ENCODE results near the gene LDHAL6A. TPM values are rescaled to one million over a fixed set of nuclear protein-coding genes. Genes with fewer than 3 reads are reported as not detected.

LDHAL6A gene
- total and polyA plus RNA-seq, 7 donors: 0.04 TPM; not detected in 6

- Histone ChIP-seq H3K36me3 (peaks cover 0 to 15% (median 6%) of the 10 kb centered on the region in 4 donors), H3K4me3 (peak overlapping the region; percentile 82 to 95 (median 90)), H3K27ac (peak overlapping the region; percentile 88 to 95 (median 92)), H3K9me3 (no peaks in the 10 kb centered on the region), H3K4me1 (peaks cover 0 to 27% (median 21%) of the 10 kb centered on the region in 4 donors), H3K27me3 (no peaks in the 10 kb centered on the region)
- TF ChIP-seq POLR2A (IDR thresholded peaks at IDR 0.05): no peak
- no peak for TF ChIP-seq CTCF (IDR thresholded peaks at IDR 0.05)
- TF ChIP-seq EP300 (IDR thresholded peaks at IDR 0.05): no peak
- TF ChIP-seq POLR2AphosphoS5 (IDR thresholded peaks at IDR 0.05): no peak
- no peak for DNase-seq
- intact Hi-C loops (cut with DNase I): loop anchor here (5.0 kb wide), 4 partner anchors 105 to 1175 kb away; partner anchors contain the start of genes NCR3LG1 and SPTY2D1
- 23 to 44% methylated on average over 5 of the region's 5 CpGs for WGBS, 2 donors
Measured at GRCh38 chr11:18527512-18527911, 71.9 kb downstream of the LDHAL6A start.

Other genes starting within 250 kb of the LDHAL6A start
- not detected for gene SAA4, start 219.1 kb upstream of the LDHAL6A start, total RNA-seq
- gene SAA4, start 219.1 kb upstream of the LDHAL6A start, polyA plus RNA-seq: under 1 TPM in 1 of 3 donors, not detected in 2; 0.93 TPM
- gene SAA2, start 207.2 kb upstream of the LDHAL6A start, total RNA-seq: 10 to 100 TPM in 1 of 4 donors, under 1 TPM in 1, not detected in 2; 0.41 to 10.3 TPM
- gene SAA2, start 207.2 kb upstream of the LDHAL6A start, polyA plus RNA-seq: 10 to 100 TPM in 1 of 3 donors, 1 to 10 TPM in 1, not detected in 1; 7.8 to 69.2 TPM
- 10 to 100 TPM in 1 of 4 donors, 1 to 10 TPM in 2, not detected in 1; 1.6 to 68.8 (median 1.9) TPM for gene SAA1, start 189.6 kb upstream of the LDHAL6A start, total RNA-seq
- 100 to 1,000 TPM in 1 of 3 donors, 10 to 100 TPM in 1, 1 to 10 TPM in 1; 5.5 to 250 (median 11.4) TPM for gene SAA1, start 189.6 kb upstream of the LDHAL6A start, polyA plus RNA-seq
- 10 to 100 TPM; 17.7 to 28.5 (median 23.0) TPM for gene HPS5, start 133.7 kb upstream of the LDHAL6A start, total RNA-seq
- 1 to 10 TPM; 4.2 to 9.7 (median 4.2) TPM for gene HPS5, start 133.7 kb upstream of the LDHAL6A start, polyA plus RNA-seq
- gene GTF2H1, start 133.3 kb upstream of the LDHAL6A start, total RNA-seq: 10 to 100 TPM; 50.2 to 61.0 (median 52.6) TPM
- 10 to 100 TPM; 22.9 to 27.0 (median 22.9) TPM for gene GTF2H1, start 133.3 kb upstream of the LDHAL6A start, polyA plus RNA-seq
- 100 to 1,000 TPM; 326 to 507 (median 346) TPM for gene LDHA, start 61.3 kb upstream of the LDHAL6A start, total RNA-seq
- 100 to 1,000 TPM; 503 to 668 (median 517) TPM for gene LDHA, start 61.3 kb upstream of the LDHAL6A start, polyA plus RNA-seq
- not detected for gene LDHC, start 43.5 kb upstream of the LDHAL6A start, total RNA-seq
- gene LDHC, start 43.5 kb upstream of the LDHAL6A start, polyA plus RNA-seq: 1 to 10 TPM in 2 of 3 donors, not detected in 1; 2.4 to 4.9 TPM
- 100 to 1,000 TPM in 1 of 4 donors, 10 to 100 TPM in 3; 70.3 to 100 (median 89.8) TPM for gene TSG101, start 71.1 kb downstream of the LDHAL6A start, total RNA-seq
- 100 to 1,000 TPM in 1 of 3 donors, 10 to 100 TPM in 2; 55.7 to 103 (median 90.7) TPM for gene TSG101, start 71.1 kb downstream of the LDHAL6A start, polyA plus RNA-seq
- gene UEVLD, start 132.9 kb downstream of the LDHAL6A start, total RNA-seq: 10 to 100 TPM; 22.3 to 40.3 (median 28.8) TPM
- 10 to 100 TPM; 10.5 to 29.1 (median 12.0) TPM for gene UEVLD, start 132.9 kb downstream of the LDHAL6A start, polyA plus RNA-seq
- gene MISFA, start 143.9 kb downstream of the LDHAL6A start, total RNA-seq: 1 to 10 TPM in 1 of 4 donors, not detected in 3; 4.2 TPM
- 1 to 10 TPM in 1 of 3 donors, under 1 TPM in 1, not detected in 1; 0.44 to 3.7 TPM for gene MISFA, start 143.9 kb downstream of the LDHAL6A start, polyA plus RNA-seq
- 10 to 100 TPM in 3 of 4 donors, 1 to 10 TPM in 1; 9.6 to 16.3 (median 12.4) TPM for gene SPTY2D1, start 178.5 kb downstream of the LDHAL6A start, total RNA-seq
- 1 to 10 TPM; 4.2 to 9.2 (median 8.4) TPM for gene SPTY2D1, start 178.5 kb downstream of the LDHAL6A start, polyA plus RNA-seq
- gene TMEM86A, start 242.9 kb downstream of the LDHAL6A start, total RNA-seq: 1 to 10 TPM; 3.7 to 5.3 (median 4.8) TPM
- 1 to 10 TPM; 1.7 to 3.0 (median 2.3) TPM for gene TMEM86A, start 242.9 kb downstream of the LDHAL6A start, polyA plus RNA-seq

Measured in sigmoid colon (tissue), 7 donors.